GM23248 (cell line): ENCODE data around the gene ZNF41. TPM values are rescaled to one million over a fixed set of nuclear protein-coding genes. Genes with fewer than 3 reads are reported as not detected.

Source experiments
- DNase-seq: peaks from one replicate; pipeline ENCODE4 v3.0.0-alpha.2; 2015
- H2AFZ ChIP-seq: fragments of 200-600 bp; sonication (generic); 2 replicates; pipeline ENCODE4 v1.6.1; 2016; ENCODE audit warnings: antibody characterized with exemption
- H3F3A ChIP-seq: fragments of 200-600 bp; sonication (generic); 2 replicates; pipeline ENCODE4 v1.6.1; 2016; ENCODE audit warnings: mild to moderate bottlenecking, antibody characterized with exemption, mixed run types; ENCODE audit not compliant: insufficient read depth
- H3K27ac ChIP-seq: fragments of 200-600 bp; sonication (generic); 2 replicates; pipeline ENCODE4 v1.5.1; 2016; ENCODE audit warnings: mild to moderate bottlenecking
- H3K27me3 ChIP-seq: fragments of 200-600 bp; sonication (generic); replicated peaks from 2 replicates; pipeline ENCODE4 v1.6.1; 2016; ENCODE audit warnings: mild to moderate bottlenecking; ENCODE audit not compliant: insufficient read depth
- H3K36me3 ChIP-seq: fragments of 200-600 bp; sonication (generic); 2 replicates; pipeline ENCODE4 v1.6.1; 2016; ENCODE audit warnings: low read depth, mild to moderate bottlenecking
- H3K4me1 ChIP-seq: fragments of 200-600 bp; sonication (generic); 2 replicates; pipeline ENCODE4 v1.6.1; 2016; ENCODE audit warnings: mild to moderate bottlenecking; ENCODE audit not compliant: insufficient read depth
- H3K4me2 ChIP-seq: fragments of 200-600 bp; sonication (generic); one replicate; pipeline ENCODE4 v1.6.1; 2016; ENCODE audit warnings: mild to moderate bottlenecking; ENCODE audit not compliant: unreplicated experiment
- H3K4me3 ChIP-seq: fragments of 200-600 bp; sonication (generic); 2 replicates; pipeline ENCODE4 v1.5.1; 2016; ENCODE audit warnings: mild to moderate bottlenecking
- H3K79me2 ChIP-seq: fragments of 200-600 bp; sonication (generic); 2 replicates; pipeline ENCODE4 v1.6.1; 2016; ENCODE audit warnings: mild to moderate bottlenecking; ENCODE audit not compliant: insufficient read depth
- H3K9ac ChIP-seq: fragments of 200-600 bp; sonication (generic); 2 replicates; pipeline ENCODE4 v1.6.1; 2016; ENCODE audit warnings: mild to moderate bottlenecking
- H3K9me2 ChIP-seq: fragments of 200-600 bp; sonication (generic); 2 replicates; pipeline ENCODE4 v1.6.1; 2016; ENCODE audit warnings: mixed run types, mild to moderate bottlenecking, moderate library complexity; ENCODE audit not compliant: insufficient read depth
- H3K9me3 ChIP-seq: fragments of 200-600 bp; sonication (generic); one replicate; pipeline ENCODE4 v1.6.1; 2017; ENCODE audit warnings: low read depth
- H4K20me1 ChIP-seq: fragments of 200-600 bp; sonication (generic); 2 replicates; pipeline ENCODE4 v1.6.0; 2016; ENCODE audit not compliant: insufficient read depth
- EZH2 ChIP-seq: fragments of 200-600 bp; sonication (generic); IDR thresholded peaks from 2 replicates; pipeline ENCODE4 v1.6.1; 2018; ENCODE audit warnings: antibody characterized with exemption, mild to moderate bottlenecking; ENCODE audit not compliant: insufficient read depth, poor library complexity, severe bottlenecking
- EZH2phosphoT487 ChIP-seq: fragments of 200-600 bp; sonication (generic); IDR thresholded peaks from 2 replicates; pipeline ENCODE4 v1.6.1; 2018; ENCODE audit warnings: antibody characterized with exemption, moderate library complexity, mild to moderate bottlenecking, low read depth; ENCODE audit not compliant: insufficient read depth
- WGBS, 2 experiments: methylation state at CpG; one replicate each; pipeline ENCODE4 v1.1.6; 2015 to 2017; ENCODE audit warnings: low lambda C conversion rate in 2 of 2, low coverage in 1 of 2; ENCODE audit errors: missing lambda C conversion rate in 2 of 2; 5-methylcytosine and 5-hydroxymethylcytosine counted together
- in situ Hi-C: fragments of 300-500 bp; cut with MboI; formaldehyde crosslinking; loops from 2 replicates; pipeline ENCODE4 v1.15.0; 2020
- polyA plus RNA-seq: library from polyadenylated mRNA; unstranded; fragments of >200 nt; fragmentation: Nextera tagmentation; extraction: Ambion mirVana; gene quantifications from 2 replicates; pipeline ENCODE4 v1.2.1, GENCODE V29; 2016
- total RNA-seq: library from RNA; depleted of rRNA; stranded (reverse); fragments of >200 nt; shearing (Covaris generic); gene quantifications from 2 replicates; pipeline ENCODE4 v1.2.3, GENCODE V29; 2014; rRNA removed

ZNF41 gene
- total RNA-seq (7.1 and 8.5 TPM in 2 replicates), polyA plus RNA-seq (6.1 and 6.3 TPM in 2 replicates)

- DNase-seq = peak; percentile 85
- Histone ChIP-seq H2AFZ (peak within 1 kb of the TSS; percentile 88), H3K4me2 (peak within 1 kb of the TSS; percentile 97), H3K9ac (peak within 1 kb of the TSS; percentile 97), H3K9me3 (no peaks in the 10 kb centered on the region), H3K36me3 (no peaks in the 10 kb centered on the region), H3K79me2 (peaks cover 82% of the 10 kb centered on the region), H3K27ac (peak within 1 kb of the TSS; percentile 95), H3K27me3 (no peaks in the 10 kb centered on the region), H4K20me1 (no peaks in the 10 kb centered on the region), H3K4me3 (peak within 1 kb of the TSS; percentile 87), H3F3A (no peaks in the 10 kb centered on the region), H3K4me1 (peaks cover 22% of the 10 kb centered on the region), H3K9me2 (no peaks in the 10 kb centered on the region)
- in situ Hi-C loops = no loop called here
- TF ChIP-seq EZH2phosphoT487 (no peak), EZH2 (no peak)
- WGBS, 2 experiments = 0 to 2% methylated on average over 41 of the region's 77 CpGs
Measured at GRCh38 chrX:47482512-47483305, at the start of gene ZNF41. Gene ZNF41, minus strand, starts transcription at chrX:47483222. Its CDS starts 15,741 bp downstream, at chrX:47467481.

DNA sequence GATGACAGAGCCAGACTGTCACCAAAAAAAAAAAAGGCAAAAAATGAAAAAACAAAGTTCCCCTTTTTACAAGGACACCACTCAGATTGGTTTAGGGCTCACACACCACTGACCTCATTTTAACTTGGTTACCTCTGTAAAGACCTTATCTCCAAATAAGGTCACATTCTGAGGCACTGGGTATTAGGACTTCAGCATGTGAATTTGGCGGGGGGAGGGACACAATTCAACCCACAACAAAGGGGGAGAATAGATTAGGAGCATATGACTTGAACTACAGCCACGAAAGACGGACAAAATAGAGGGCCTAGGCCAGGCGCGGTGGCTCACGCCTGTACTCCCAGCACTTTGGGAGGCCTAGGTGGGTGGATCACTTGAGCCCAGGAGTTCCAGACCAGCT is 47.0 kb upstream of the ZNF41 start:
- in situ Hi-C loops = loop anchor here (25.0 kb wide), 1 partner anchor 507 kb away; no protein-coding TSS in a partner anchor
- no peak overlapping the region for H3K9ac ChIP-seq
- H3K9me3 ChIP-seq = no peaks in the 10 kb centered on the region
- no peaks in the 10 kb centered on the region for H3K27me3 ChIP-seq
- TF ChIP-seq EZH2 = no peak
- no peak for TF ChIP-seq EZH2phosphoT487
- 97 to 100% methylated on average over 3 to 6 of the region's 6 CpGs for WGBS, 2 experiments
- H3K4me2 ChIP-seq = no peak overlapping the region
- no peaks in the 10 kb centered on the region for H4K20me1 ChIP-seq
- H3K4me1 ChIP-seq = no peaks in the 10 kb centered on the region
- DNase-seq = no peak
- no peak overlapping the region for H3K4me3 ChIP-seq
- H3K79me2 ChIP-seq = no peaks in the 10 kb centered on the region
- no peaks in the 10 kb centered on the region for H3F3A ChIP-seq
- no peaks in the 10 kb centered on the region for H3K36me3 ChIP-seq
- no peaks in the 10 kb centered on the region for H3K9me2 ChIP-seq
- H3K27ac ChIP-seq = no peak overlapping the region
- H2AFZ ChIP-seq = no peak overlapping the region

DNA sequence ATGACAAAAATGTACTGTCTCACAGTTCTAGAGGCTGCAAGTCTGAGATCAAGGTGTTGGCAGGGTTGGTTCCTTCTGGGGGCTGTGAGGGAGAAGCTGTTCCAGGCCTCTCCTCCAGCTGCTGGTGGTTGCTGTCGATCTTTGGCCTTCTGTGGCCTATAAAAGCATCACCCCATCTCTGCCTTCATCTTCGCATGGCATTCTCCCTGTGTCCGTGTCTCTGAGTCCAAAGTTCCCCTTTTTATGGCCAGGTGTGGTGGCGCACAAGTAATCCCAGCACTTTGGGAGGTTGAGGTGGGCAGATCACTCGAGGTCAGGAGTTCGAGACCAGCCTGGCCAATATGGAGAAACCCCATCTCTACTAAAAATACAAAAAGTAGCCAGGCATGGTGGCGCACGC is 46.5 kb upstream of the ZNF41 start:
- DNase-seq = no peak
- in situ Hi-C loops = loop anchor here (25.0 kb wide), 1 partner anchor 508 kb away; no protein-coding TSS in a partner anchor
- Histone ChIP-seq H2AFZ (no peak overlapping the region), H3K4me1 (no peaks in the 10 kb centered on the region), H3K27ac (no peak overlapping the region), H3K9me2 (no peaks in the 10 kb centered on the region), H3K27me3 (no peaks in the 10 kb centered on the region), H3K4me2 (no peak overlapping the region), H3K36me3 (no peaks in the 10 kb centered on the region), H3K9ac (no peak overlapping the region), H3K79me2 (no peaks in the 10 kb centered on the region), H4K20me1 (no peaks in the 10 kb centered on the region), H3K4me3 (no peak overlapping the region), H3F3A (no peaks in the 10 kb centered on the region), H3K9me3 (no peaks in the 10 kb centered on the region)
- 71 to 90% methylated on average over 1 to 6 of the region's 8 CpGs for WGBS, 2 experiments
- TF ChIP-seq EZH2 = no peak
- TF ChIP-seq EZH2phosphoT487 = no peak

DNA sequence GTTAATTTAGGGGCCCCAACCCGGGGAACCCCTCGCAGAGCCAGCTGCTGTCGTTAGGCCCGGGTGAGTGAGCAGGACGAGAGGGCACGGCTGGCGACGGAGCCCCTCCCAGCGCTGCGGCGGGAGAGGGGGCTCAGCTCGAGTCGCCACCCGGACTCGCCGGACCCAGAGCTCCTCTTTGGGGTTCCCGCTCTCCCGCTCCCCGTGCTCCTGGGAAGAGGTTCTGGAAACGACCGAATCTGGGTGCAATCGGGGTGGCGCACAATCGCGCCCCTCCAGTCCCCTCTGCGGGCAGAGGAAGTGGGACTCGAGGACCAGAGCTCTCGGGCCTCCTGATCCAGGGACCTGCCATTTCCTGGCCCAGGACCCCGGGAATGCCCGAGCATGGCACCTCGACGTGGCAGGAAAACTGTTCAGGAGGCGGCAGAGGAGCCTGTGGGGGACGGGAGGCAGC is 40.7 kb upstream of the ZNF41 start:
- Histone ChIP-seq H3K36me3 (no peaks in the 10 kb centered on the region), H3K4me1 (peaks cover 4% of the 10 kb centered on the region; the same call in 1 of the 2 replicates), H3K9ac (peak overlapping the region; percentile 78), H3K27me3 (no peaks in the 10 kb centered on the region), H3K27ac (no peak overlapping the region), H3K9me3 (no peaks in the 10 kb centered on the region), H3K79me2 (no peaks in the 10 kb centered on the region), H3K4me2 (peak overlapping the region; percentile 81), H3K9me2 (no peaks in the 10 kb centered on the region), H4K20me1 (no peaks in the 10 kb centered on the region), H3F3A (no peaks in the 10 kb centered on the region), H3K4me3 (peak overlapping the region; percentile 72), H2AFZ (peak overlapping the region; percentile 85)
- TF ChIP-seq EZH2phosphoT487 (no peak), EZH2 (no peak)
- WGBS, 2 experiments = 2 to 4% methylated on average over 6 to 16 of the region's 34 CpGs
- in situ Hi-C loops = no loop called here
- DNase-seq = no peak
